Mucosa of descending colon (tissue), 3 donors: ENCODE results near the gene MAML3. TPM values are rescaled to one million over a fixed set of nuclear protein-coding genes. Genes with fewer than 3 reads are reported as not detected.

Source experiments
- ATAC-seq: fragments of 200-7000 bp; cut with Tn5 transposase; one replicate; pipeline ENCODE4 v1.9.1; 2020; ENCODE audit warnings: mild to moderate bottlenecking, moderate library complexity
- DNase-seq, 3 donors: peaks; one replicate each; pipeline ENCODE4 v3.0.0-alpha.2; 2020
- H3K36me3 ChIP-seq: fragments of 200-600 bp; one replicate; pipeline ENCODE4 v1.8.0; 2021; ENCODE audit warnings: low read depth, mild to moderate bottlenecking
- H3K4me1 ChIP-seq: fragments of 200-600 bp; one replicate; pipeline ENCODE4 v1.8.0; 2021; ENCODE audit warnings: low read depth, mild to moderate bottlenecking
- H3K4me3 ChIP-seq: fragments of 200-600 bp; one replicate; pipeline ENCODE4 v1.8.0; 2021; ENCODE audit warnings: mild to moderate bottlenecking
- H3K9me3 ChIP-seq: fragments of 200-600 bp; one replicate; pipeline ENCODE4 v1.8.0; 2021; ENCODE audit warnings: mild to moderate bottlenecking
- intact Hi-C, 2 donors: fragments of 100-400 bp; cut with DNase I in 1 of 2; cut with micrococcal nuclease in 1 of 2; formaldehyde crosslinking; loops; one replicate each; pipeline versions ENCODE4 v1.11.0 to v1.11.1; 2022; cut with DNase I, micrococcal nuclease
- total RNA-seq, 3 donors: library from RNA; stranded (reverse); fragmentation: NEBNext Ultra II Directional in 2 of 3; extraction: Animal tissue kit (Norgen Biotek cat#: 25700) in 2 of 3; gene quantifications; one replicate each; pipeline versions ENCODE4 v1.2.1 to v1.2.4, GENCODE V29; 2021 to 2023
- TF ChIP-seq, protein P1 (sequence below): fragments of 200-600 bp; IDR thresholded peaks from one replicate; pipeline ENCODE4 v1.8.0; 2022; ENCODE audit warnings: antibody characterized with exemption, mild to moderate bottlenecking
- donor health status: DM: no; HTN: no; CAD: no; lungs with moderate emphysema.
- donor health status: DM: no; HTN: no; CAD: no.
- donor health status: DM: no; HTN: yes; CAD: no.

The MAML3 gene
- total RNA-seq, 3 donors from 2014 or later: 10.4 to 23.5 (median 14.8) TPM

DNA sequence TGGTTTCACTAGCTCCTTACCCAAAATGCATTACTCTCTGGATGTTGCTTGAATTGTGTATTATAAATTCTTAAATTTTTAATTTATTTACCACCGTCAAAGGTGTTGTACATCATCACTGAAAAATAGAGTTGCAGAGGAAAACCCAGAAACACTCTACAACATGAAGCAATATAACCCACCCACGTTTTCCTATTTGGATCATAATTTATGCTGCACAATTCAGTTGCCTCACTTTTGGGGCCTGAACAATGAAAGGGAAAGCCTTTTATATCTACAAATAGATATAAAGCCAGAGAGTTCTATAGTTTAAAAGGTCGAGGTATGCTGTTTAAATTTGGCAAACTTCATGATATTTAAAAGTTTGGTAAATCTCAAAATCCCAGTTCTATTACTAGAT lies 372.9 kb downstream of the MAML3 start:
- TF ChIP-seq, protein P1, sequence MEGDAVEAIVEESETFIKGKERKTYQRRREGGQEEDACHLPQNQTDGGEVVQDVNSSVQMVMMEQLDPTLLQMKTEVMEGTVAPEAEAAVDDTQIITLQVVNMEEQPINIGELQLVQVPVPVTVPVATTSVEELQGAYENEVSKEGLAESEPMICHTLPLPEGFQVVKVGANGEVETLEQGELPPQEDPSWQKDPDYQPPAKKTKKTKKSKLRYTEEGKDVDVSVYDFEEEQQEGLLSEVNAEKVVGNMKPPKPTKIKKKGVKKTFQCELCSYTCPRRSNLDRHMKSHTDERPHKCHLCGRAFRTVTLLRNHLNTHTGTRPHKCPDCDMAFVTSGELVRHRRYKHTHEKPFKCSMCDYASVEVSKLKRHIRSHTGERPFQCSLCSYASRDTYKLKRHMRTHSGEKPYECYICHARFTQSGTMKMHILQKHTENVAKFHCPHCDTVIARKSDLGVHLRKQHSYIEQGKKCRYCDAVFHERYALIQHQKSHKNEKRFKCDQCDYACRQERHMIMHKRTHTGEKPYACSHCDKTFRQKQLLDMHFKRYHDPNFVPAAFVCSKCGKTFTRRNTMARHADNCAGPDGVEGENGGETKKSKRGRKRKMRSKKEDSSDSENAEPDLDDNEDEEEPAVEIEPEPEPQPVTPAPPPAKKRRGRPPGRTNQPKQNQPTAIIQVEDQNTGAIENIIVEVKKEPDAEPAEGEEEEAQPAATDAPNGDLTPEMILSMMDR: no peak
- intact Hi-C loops: no loop called here
- ATAC-seq (no peak), DNase-seq (no peak)
- Histone ChIP-seq H3K9me3 (no peaks in the 10 kb centered on the region), H3K4me3 (no peak overlapping the region), H3K4me1 (peaks cover 2% of the 10 kb centered on the region), H3K36me3 (no peaks in the 10 kb centered on the region)

DNA sequence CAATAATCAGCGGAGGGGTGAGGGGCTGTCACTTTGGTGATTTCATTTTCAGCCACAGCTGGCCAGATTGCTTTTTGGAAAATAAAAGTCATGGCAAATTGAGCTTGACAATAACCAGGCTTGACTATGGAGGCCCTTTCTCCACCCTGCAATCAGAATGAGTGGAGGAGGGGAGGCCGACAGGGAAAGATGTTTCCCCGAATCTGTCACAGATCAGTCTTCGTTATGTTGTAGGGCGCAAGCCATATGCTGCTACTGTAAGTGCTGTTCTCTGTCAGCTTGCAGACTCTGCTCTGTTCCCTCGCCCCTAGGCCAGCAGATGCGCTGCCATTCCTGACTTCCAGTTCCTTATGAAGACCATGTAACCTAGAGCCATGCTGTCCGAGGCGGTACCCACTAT lies 374.3 kb downstream of the MAML3 start:
- Histone ChIP-seq H3K4me1 (peaks cover 4% of the 10 kb centered on the region), H3K36me3 (no peaks in the 10 kb centered on the region), H3K4me3 (no peak overlapping the region), H3K9me3 (no peaks in the 10 kb centered on the region)
- intact Hi-C loops: no loop called here
- no peak for ATAC-seq
- TF ChIP-seq, protein P1: no peak
- no peak for DNase-seq

DNA sequence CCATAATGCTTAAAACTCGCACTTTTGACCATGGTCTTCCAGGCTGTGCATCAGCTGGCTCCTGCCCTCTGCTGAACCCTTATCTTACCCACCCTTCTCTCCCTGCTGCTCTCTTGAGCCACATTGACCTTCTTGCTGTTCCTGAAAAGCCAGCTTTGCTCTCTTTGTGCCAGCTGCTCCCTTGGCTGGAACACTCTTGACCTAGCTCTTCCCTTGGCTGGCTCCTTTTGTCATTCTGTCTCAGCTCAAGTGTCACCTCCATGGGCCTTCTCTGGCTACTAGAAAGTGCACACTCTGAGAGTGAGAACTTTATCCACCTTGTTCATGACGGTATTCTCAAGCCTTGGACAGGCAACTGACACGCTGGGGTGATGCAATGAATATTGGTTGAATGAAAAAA lies 376.2 kb downstream of the MAML3 start:
- H3K4me1 ChIP-seq: peaks cover 7% of the 10 kb centered on the region
- intact Hi-C loops: no loop called here
- TF ChIP-seq, protein P1: no peak

DNA sequence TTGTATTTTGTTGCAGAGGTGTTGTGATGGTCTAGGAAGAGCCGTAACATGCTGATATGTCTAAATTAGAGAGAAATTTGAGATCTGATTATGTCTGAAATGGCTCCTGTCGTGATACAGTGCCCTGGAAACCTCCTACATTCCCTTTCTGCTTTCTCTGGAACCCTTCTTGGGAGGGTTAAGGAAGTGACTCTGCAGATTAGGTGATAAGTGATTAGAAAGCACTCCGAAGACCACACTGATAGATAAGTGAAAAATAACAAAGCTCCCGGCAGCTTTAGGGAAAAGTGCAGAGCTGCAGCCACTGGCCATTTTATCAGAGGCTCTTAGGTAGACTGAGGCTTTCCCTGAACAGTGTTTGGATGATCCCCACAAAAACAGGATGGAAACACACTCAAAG lies 377.7 kb downstream of the MAML3 start:
- ATAC-seq: no peak
- Histone ChIP-seq H3K36me3 (no peaks in the 10 kb centered on the region), H3K9me3 (no peaks in the 10 kb centered on the region), H3K4me1 (peaks cover 7% of the 10 kb centered on the region), H3K4me3 (no peak overlapping the region)
- intact Hi-C loops: no loop called here
- no peak for DNase-seq
- TF ChIP-seq, protein P1: no peak

More for the DNA sequence above, 376.2 kb downstream of the MAML3 start:
- DNase-seq: no peak
- H3K9me3 ChIP-seq: no peaks in the 10 kb centered on the region
- ATAC-seq: no peak
- no peaks in the 10 kb centered on the region for H3K36me3 ChIP-seq
- no peak overlapping the region for H3K4me3 ChIP-seq

DNA sequence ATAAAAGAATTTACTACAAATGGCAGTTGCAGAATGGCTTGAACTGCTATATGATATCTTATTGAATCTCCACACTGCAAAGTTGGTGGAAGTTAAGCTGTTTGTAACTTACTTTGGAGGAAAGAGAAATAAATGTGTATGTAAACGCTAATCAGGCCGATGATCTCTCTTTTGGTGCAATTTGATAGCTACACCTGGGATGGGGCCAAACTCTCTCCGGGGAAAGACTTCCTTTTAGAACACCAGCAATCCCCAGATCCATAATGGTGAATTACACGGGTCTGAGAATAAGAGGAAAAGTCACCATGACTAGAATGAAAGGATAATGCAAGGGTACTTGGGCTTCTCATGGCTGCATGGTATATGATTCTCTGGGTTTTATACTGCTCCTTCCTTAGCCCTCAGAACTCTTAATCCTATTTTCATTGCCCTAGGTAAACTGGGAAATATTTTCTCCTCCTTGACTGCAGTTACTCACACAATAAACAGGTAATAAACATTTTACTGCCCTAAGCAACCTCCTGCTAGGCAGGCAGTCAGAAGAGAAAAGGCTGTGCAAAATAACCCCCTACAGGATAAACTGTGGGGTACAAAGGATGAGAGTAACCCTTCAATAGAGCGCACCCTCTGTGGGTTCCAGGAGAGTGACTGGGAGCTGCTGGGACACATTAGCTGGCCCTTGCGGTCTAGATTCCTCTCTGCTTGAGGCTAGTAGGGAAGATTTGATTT lies 379.1 kb downstream of the MAML3 start:
- H3K4me1 ChIP-seq: peaks cover 7% of the 10 kb centered on the region
- DNase-seq (peak in 1 of 3 donors; percentile 56), ATAC-seq (peak; percentile 91)
- intact Hi-C loops: no loop called here
- TF ChIP-seq, protein P1: no peak
- H3K4me3 ChIP-seq: no peak overlapping the region
- H3K9me3 ChIP-seq: no peaks in the 10 kb centered on the region
- no peaks in the 10 kb centered on the region for H3K36me3 ChIP-seq
